ENCODE measurements around the gene CSF1.

GRCh38 chr1:109884242-109884891, 26.3 kb upstream of the CSF1 start:
- no peak for TF ChIP-seq POLR2A (IDR thresholded peaks at IDR 0.05)
- no peak for TF ChIP-seq CTCF (IDR thresholded peaks at IDR 0.05)
- no peak for TF ChIP-seq EP300 (IDR thresholded peaks at IDR 0.05)

All from ovary (tissue), 3 donors.